Middle frontal gyrus (tissue), 1 donor: ENCODE data around the gene CERS1.

Experiments
- DNase-seq: peaks from one replicate; pipeline ENCODE4 v3.0.0-alpha.2; 2015; ENCODE audit warnings: low spot score; ENCODE audit errors: extremely low spot score

Gene CERS1

DNA sequence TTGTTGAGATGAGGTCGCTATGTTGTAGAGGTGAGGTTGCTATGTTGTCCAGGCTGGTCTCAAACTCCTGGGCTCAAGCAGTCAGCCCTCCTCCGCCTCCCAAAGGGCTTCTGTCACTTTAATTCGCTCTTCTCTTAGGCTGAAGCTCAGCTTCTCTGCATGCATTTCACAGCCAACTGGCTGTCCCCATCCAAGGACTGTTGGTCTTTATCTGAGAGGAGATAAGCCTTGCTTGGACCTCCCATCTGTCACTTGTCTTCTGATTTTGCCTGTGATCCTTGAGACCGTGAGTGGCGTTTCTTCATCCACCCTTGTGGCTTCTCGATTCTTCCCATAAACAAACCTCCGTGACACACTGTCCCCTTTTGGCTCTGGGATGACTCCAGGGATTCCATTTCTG is 24.4 kb downstream of the CERS1 start:
- no peak for DNase-seq

DNA sequence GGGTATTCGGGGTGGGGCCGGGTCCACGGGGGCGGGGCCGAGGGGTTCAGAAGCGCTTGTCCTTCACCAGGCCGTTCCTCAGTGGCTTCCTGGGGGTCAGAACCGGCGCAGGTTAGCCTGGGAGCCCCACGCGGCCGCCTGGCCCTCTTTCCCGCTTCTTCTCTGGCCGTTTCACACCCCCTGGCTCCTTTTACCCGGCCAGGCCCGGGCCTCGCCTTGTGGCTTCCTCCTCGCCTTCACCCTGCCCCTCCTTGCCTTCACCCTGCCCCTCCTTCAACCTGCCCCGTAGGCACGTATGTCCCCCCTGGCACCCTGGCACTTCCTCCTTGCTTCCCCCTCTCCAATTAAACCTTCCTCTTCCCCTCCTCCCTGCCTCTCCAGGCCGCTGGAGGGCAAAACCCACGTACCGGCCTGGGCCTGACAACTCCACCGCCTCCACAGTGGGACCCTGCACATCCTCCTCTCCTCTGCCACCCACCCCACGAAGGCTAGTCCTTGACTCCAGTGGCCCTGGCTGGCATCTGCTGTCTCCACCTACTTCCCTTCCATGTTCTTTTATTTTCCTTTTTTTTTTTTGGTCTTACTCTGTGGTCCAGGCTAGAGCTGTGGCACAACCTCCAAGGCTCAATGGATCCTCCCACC is 25.3 kb downstream of the CERS1 start:
- no peak for DNase-seq

DNA sequence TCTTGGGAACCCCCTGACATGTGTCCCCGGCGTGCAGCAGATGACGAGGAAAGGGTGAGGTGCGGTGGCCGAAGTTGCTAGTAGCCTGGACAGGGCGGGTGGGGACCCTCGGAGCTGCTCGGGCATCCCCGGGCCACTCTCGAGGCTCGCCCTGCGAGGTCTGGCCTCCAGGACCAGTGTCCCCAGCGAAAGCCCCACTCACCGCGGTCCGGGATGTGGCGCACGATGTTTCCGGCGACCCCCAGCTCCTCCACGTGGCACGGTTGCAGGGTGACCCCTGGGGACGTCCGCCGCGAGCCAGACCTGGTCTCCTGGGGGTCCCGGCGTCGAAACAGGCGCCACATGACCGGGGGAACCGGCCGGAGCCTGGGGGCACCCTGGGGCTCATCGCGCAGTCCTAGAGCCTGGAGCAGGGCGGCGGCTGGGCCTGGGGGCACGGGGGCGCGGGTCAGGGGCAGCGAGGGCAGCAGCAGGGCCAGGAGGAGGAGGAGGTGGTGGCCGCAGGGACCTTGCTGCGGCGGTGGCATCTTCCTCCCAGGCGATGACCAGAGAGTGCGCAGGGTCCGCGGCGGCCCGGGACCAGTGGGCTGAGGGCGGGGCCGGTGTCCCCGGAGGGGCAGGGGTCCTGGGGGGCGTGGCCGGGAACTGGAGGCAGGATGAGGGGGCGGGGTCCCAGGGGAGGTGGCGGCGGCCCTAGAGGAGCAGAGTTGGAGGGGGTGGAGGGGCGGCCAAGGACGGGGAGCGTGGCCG is 26.0 kb downstream of the CERS1 start:
- no peak for DNase-seq

DNA sequence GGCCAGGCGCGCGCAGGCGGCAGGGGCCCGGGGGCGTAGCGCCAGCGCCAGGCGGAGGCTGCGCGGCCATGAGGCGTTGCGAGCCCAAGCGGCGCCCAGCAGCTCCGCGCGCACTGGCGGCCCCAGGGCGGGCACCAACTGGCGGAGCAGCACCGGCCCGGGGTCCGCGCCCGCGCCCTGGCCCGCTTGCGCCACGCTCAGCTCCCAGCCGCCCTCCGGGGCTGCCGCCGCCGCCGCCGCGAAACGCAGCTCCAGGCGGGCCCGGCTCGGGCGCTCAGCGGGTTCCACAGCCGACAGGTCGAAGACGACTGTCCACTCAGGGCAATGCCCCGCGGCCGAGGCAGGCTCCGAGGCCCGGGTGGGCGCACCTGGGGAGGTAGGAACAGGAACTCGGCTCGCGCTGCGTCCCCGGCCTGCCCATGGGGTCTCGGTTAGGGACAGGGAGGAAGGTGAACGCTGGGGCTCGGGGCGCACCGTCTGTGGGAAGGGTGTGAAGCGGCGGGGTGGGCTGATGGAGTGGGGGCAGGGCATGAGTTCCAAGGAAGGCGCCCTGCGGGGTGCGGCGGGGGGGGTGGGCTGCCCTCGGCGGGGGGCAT is 26.8 kb downstream of the CERS1 start:
- DNase-seq: no peak

DNA sequence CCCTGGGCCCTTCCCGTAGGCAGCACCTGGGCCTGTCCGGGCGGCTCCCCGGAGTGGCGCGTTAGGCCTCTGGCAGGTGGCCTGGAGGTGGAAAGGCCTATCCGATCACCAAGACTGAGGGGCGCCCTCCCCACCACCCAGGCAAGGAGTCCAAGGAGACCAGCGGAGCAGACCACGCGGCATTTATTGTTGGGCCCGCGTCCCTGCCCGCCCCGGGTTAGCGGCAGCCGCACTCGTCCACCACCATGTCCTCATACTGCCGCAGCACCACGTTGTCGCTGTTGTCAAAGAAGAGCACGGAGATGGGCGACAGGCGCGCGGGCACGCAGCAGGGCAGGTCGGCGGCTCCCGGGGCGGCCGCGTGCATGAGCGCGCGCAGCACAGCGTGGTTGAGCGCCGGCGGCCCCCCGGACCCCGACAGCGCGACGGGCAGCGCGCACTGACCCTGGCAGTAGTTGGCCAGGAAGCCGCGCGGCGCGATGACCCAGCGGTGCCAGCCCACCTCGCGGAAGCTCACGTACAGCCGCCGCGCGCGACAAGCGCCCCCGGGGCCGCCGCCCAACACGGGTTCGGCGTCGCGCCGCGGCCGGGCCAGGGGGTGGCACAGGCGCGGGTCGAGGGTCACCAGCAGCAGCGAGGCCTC is 27.5 kb downstream of the CERS1 start:
- no peak for DNase-seq

DNA sequence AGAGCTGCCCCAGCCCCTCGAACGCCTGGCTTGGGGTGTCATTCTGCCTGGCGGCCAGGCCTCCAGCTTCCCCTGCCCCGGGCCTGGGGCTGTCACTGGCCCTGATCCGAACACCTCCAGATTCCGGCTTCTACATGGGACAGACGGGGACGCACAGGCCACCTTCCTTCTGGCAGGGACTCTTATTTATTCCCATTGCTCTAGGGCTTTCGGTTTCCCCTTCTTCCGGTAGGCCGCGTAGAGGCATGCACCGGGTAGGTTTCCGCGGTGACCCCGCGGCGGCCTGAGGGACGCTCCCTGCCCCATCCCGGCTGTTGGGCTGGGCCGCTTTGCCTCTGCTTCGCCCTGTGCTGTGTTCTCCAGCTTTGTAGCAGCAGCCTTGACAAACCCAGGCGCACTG is 28.2 kb downstream of the CERS1 start:
- DNase-seq: no peak

DNA sequence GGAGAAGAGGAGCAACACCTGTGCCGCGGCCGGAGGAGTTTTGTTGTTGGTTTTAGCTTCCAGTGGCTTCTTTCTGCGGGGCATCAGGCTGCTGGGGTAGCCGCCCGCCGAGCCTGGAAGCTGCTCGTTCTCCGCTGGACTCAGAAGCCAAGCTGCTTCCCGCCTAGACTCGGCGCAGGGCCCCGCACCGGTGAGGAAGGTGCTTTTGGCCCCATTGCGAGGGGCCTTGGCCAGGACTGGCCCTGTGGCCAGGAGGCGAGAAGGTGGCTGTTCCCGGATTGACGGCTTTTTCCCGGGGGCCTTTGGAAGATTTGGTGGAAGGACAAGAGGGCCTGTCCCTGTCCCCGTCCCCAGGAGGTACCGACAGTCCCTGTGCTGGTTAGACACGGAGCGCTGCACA is 28.8 kb downstream of the CERS1 start:
- DNase-seq: no peak

DNA sequence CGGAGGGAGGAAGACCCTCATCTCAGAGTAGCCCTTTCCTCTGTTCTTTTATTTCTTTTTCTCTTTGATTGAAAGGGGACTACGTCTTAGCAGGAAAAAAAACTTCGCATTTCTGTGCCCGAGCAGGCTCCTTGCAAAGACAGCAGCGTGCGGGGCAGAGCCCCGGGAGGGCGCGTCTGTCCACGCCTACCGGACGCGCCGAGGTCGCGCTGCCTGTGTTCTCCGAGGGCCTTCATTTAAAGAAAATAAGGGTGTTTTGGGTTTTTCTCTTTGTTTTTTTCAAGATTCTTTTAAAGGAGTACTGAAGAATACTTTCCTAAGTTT is 29.2 kb downstream of the CERS1 start:
- DNase-seq: no peak

DNA sequence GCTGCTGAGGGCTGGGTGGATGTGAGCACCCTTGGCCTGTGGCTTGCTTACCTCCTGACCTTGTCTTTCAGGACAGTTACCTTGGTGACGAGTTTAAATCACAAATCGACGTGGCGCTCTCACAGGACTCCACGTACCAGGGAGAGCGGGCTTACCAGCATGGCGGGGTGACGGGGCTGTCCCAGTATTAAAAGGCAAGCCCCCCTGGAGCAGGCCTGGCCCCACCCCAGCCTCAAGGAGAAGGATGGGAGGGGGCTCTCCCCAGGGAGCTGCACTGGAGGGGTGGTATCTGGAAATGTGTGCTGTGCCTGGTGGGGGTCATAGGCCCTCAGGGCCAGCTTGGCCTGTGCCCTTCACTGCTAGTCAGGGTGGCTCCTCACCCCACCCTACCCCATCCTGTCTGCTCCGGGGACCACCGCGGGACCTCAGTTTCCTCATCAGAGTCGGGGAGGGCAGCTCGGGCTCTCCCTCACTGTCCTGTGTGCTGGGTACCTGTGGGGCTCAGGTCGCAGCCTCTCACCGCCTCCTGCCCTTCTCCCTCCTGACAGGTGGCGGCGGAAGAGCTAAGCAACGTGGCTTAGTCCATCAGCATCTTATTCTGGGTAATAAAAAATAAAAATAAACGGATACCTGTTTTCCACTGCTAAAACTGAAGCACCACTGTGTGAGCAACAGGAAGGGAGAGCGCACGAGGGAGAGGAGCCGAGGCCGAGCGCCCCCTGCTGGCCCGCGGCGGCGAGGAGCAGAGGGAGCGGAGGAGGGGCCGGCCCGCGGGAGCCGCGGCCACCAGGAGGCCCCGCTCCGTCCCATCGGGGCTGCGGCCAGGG is 29.8 kb downstream of the CERS1 start:
- DNase-seq: peak; percentile 57

DNA sequence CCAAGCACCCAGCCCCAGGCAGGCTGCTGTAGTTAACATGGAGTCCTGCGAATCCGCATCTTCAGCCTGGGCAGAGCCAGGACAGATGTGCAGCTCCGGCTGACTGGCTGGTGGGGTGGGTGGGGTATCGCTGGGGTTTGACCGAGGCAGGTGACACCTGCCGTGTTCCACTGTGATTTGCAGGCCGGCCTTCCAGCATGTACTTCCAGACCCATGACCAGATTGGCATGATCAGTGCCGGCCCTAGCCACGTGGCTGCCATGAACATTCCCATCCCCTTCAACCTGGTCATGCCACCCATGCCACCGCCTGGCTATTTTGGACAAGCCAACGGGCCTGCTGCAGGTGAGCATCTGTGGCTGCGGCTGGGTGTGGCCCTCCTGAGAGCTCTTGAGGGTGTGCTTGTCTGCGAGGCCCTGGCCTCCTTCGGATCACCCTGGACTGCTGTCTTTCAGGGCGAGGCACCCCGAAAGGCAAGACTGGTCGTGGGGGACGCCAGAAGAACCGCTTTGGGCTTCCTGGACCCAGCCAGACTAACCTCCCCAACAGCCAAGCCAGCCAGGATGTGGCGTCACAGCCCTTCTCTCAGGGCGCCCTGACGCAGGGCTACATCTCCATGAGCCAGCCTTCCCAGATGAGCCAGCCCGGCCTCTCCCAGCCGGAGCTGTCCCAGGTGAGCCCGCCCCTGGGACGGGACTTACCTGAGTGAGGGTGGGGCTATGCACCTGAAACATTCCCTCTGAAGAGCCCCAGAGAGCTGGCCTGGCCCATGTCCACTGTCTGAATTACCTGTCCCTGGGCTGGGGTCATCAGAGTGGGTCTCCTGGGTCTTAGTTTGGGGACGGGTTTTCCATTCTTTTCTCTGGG is 30.6 kb downstream of the CERS1 start:
- no peak for DNase-seq

DNA sequence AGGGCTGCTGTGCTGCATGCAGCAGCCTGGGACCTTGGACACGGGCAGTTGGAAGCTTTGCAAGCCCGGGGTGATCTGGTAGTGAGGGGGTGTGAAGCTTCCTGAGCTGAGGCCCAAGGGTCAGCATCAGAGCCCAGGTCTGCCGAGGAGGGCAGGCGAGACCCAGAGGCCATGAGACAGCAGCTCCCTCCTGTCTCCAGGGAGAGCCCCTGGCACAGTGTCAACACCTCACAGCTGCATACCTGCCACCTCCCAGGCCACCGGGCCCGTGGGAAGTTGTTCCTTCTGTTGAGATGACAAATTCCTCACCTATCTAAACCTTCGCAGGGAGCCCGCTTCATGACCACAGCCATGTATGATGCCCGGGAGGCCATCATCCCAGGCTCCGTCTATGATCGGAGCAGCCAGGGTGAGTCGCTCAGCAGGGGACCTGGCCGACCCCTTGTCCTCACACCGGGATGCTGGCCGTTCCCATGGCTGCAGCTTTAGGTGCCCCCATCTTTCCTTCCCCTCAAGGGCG is 32.1 kb downstream of the CERS1 start:
- DNase-seq: no peak

DNA sequence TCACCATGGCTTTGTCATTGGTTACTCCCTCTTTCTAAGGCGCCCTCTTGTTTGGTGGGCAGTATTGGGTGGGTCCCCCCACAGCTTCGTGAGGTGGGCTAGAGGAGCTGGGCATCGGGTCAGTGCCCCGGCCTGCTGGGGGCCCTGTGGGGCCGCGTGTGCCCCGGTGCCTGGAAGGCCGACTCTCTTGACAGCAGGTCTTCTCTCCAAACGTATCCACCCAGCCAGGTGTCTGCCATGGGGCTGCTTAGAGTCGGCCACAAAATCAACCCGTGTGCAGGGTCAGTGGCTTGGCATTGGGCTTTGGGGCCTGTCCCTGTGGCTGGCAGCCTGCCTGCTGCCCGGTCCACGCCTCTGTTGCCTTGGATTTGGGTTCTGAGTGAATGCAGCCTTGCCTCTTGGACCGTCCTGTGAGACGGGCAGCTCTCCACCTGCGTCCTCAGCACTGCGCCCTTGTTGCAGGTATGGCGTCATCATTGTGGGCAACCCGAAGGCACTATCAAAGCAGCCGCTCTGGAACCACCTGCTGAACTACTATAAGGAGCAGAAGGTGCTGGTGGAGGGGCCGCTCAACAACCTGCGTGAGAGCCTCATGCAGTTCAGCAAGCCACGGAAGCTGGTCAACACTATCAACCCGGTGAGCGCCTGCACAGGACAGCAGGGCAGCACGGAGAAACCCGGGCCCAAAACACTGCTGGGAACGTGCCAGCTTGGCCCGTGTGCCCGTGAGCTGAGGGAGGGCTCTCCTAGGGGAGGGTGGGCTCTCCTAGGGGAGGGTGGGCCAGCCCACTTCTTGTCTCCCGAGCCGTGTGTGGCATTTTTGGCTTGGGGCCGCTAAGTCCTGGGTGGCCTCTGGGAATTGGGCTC is 32.7 kb downstream of the CERS1 start:
- no peak for DNase-seq

DNA sequence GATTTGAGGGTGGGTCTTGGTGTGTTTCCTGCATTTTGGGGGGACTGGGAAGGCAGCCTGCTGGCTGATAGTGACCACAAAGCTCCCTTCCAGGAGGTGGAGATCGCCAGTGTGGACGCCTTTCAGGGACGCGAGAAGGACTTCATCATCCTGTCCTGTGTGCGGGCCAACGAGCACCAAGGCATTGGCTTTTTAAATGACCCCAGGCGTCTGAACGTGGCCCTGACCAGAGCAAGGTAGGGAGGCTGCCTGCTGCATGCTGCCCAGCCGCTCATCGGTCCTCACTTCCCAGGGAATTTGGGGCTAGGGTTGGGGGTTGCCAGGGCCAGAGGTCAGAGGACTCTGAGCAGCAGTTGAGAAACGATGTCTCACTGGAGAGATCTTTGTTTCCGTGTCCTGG is 34.0 kb downstream of the CERS1 start:
- DNase-seq: no peak

DNA sequence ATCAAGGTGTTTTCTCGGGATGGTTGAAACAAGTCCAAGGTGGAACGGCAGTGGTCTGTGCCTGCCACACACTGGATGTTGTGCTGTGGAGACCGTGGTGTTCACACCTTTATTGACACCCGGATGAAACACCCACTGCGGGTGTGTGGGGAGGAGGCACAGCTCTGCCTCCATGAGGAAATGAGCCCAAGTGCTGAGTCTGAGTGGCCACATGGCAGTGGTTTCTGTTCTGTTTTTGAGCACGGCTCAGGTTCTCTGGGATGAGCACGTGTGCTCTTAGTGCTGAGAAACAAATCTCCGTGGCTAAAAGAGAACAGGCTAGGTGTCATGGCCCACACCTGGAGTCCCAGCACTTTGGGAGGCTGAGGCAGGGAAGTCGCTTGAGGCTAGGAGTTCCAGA is 34.7 kb downstream of the CERS1 start:
- no peak for DNase-seq

DNA sequence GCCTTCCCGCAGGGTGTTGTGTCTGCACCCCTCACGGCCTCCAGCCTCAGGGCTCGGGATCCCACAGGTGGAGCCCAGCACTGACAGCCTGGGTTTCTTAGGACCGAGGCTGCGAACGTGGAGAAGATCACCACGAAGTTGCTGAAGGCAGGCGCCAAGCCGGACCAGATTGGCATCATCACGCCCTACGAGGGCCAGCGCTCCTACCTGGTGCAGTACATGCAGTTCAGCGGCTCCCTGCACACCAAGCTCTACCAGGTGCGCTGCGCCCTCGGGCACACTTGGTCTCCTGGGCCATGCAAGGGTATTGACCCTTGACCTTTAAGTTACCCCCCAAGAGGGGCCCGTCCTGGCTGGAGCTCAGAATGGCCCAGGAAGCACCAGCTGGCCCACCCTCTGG is 35.2 kb downstream of the CERS1 start:
- no peak for DNase-seq

DNA sequence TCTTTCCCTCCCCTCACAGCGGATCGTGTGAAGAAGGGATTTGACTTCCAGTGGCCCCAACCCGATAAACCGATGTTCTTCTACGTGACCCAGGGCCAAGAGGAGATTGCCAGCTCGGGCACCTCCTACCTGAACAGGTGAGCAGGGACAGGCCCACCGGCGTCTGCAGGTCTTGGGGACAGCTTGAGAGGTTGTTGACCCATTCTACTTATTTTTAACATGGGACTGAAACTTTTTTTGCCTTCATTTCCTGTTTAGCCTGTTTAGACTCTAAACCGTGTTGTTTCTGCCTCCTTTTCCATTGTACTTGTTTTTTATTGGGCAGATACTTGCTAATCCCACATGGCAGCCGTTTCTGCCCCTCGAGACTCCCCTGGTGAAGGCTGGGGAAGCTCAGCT is 35.7 kb downstream of the CERS1 start:
- DNase-seq: no peak

DNA sequence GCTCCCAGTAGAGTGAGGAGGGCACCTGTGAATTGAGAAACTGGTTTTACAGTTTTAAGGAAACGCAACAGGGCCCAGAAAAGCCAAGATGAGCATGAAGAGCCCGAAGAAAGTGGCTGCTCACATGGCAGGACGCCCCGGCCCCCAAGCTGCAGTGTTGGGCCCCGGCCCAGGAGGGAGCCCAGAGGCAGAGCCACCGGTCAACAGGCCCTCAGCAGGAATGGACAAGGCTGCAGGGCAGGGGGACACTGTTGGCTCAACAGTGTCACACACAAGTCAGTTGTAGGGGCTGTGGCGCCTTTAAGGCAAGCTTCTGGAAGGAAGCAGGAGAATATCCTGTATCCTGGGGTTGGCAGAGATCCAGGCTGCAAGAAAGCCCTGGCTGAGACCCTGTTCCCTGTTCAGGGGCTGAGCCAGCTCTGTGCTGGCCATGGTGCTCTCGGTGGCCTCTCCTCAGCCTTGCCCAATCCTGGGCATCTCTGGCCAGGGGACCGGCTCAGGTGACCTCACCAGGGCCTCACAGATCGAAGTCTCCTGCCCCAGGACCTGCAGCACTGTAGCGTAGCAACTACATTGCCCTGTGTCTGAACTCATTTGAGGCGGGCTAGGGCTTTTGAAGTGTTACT is 36.2 kb downstream of the CERS1 start:
- DNase-seq: no peak

DNA sequence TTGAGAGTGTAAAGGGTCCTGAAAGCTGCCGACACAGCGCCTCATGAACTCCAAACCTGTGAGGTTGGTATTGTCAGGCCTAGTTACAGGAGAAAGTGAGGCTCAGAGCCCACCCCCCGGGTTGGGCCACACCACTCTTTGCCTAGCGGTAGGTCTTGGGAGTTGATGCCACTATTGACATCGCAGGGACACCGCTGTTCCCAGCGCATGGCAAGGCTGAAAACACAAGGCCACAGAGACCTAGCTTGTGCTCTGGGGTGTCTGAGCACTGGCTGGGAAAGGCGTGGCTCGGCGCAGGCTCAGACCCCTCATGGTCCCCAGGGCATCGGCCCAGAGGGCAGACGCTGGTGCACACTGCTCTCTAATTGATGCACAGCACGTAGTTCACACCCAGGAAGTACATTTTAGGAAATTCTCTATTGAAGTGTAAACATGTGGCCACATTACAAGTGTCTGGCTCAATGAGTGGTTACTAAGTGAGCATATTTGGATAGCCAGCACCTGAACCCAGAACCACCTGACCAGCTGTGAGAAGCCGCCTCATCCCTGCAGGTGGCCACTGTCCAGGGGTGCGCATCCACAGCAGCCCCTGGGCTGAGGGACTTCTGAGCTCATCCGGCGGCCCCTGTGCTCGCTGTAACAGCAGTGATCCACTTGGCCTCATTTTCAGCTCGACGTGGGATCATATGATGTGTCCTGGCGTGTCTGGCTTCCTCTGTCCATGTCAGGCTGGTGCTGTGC is 36.9 kb downstream of the CERS1 start:
- no peak for DNase-seq
